ENCODE measurements around the gene HOXD12.

HOXD12 gene

GRCh38 chr2:176088937-176089842 is 10.4 kb upstream of the HOXD12 start:
- TF ChIP-seq CTCF (IDR thresholded peaks at IDR 0.05; ENCODE audit: low read length): no peak
- TF ChIP-seq EZH2 (IDR thresholded peaks at IDR 0.05; ENCODE audit: borderline replicate concordance, low read length): no peak
- Histone ChIP-seq H3K9me3 (ENCODE audit: low read length) (no peaks in the 10 kb centered on the region), H3K4me2 (ENCODE audit: low read length) (no peak overlapping the region), H3K9ac (ENCODE audit: low read length) (no peak overlapping the region), H3K4me1 (ENCODE audit: insufficient read depth, low read length, severe bottlenecking) (no peaks in the 10 kb centered on the region), H3K36me3 (ENCODE audit: insufficient read depth, low read length) (no peaks in the 10 kb centered on the region), H4K20me1 (ENCODE audit: insufficient read depth, low read length) (no peaks in the 10 kb centered on the region), H3K4me3 (ENCODE audit: low read depth, low read length, poor library complexity, severe bottlenecking) (no peak overlapping the region), H3K79me2 (ENCODE audit: insufficient read depth, low read length) (no peaks in the 10 kb centered on the region), H3K27ac (ENCODE audit: low read depth, low read length, poor library complexity, severe bottlenecking) (no peak overlapping the region), H2AFZ (ENCODE audit: low read length) (no peak overlapping the region), H3K9me2 (ENCODE audit: low read depth, low read length) (no peaks in the 10 kb centered on the region), H3F3A (ENCODE audit: insufficient read depth, low read length) (no peaks in the 10 kb centered on the region), H3K27me3 (ENCODE audit: insufficient read depth, low read length) (peaks cover 6% of the 10 kb centered on the region; the same call in 1 of the 2 replicates)

DNA sequence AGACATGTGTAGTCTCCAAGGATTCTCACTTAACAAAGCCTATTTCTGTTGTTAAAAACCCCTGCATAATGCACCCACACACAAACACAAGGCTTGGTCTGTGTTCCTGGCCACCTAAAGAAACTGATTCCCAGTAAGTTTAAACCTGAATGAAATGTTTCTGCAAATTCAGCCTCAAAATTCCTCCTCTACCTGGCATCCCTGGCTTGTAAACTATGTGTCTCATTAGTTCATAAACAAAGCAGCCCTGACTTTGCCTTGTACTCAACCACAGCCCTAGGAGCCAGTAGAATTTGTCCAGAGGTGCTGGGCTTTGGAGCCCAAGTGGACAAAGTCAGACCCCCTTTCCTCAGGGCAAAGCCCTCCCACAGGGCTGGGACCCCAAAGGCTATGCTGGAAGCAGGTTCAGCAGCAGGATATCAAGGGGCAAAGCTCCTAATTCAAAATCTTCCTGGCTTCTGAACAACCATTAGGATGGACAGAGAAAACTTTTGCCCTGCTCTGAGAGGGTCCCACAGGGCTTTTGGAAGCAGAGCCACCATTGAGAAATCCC is 9.7 kb upstream of the HOXD12 start:
- H3K4me2 ChIP-seq (ENCODE audit: low read length): no peak overlapping the region
- H4K20me1 ChIP-seq (ENCODE audit: insufficient read depth, low read length): no peaks in the 10 kb centered on the region
- H2AFZ ChIP-seq (ENCODE audit: low read length): no peak overlapping the region

GRCh38 chr2:176090862-176091261 is 8.7 kb upstream of the HOXD12 start:
- no peaks in the 10 kb centered on the region for H3K36me3 ChIP-seq (ENCODE audit: insufficient read depth, low read length)
- no peaks in the 10 kb centered on the region for H3F3A ChIP-seq (ENCODE audit: insufficient read depth, low read length)
- H3K9me2 ChIP-seq (ENCODE audit: low read depth, low read length): no peaks in the 10 kb centered on the region
- H2AFZ ChIP-seq (ENCODE audit: low read length): no peak overlapping the region
- TF ChIP-seq CTCF (IDR thresholded peaks at IDR 0.05; ENCODE audit: low read length) (no peak), EZH2 (IDR thresholded peaks at IDR 0.05; ENCODE audit: borderline replicate concordance, low read length) (no peak)
- no peaks in the 10 kb centered on the region for H3K9me3 ChIP-seq (ENCODE audit: low read length)
- H4K20me1 ChIP-seq (ENCODE audit: insufficient read depth, low read length): no peaks in the 10 kb centered on the region
- H3K4me3 ChIP-seq (ENCODE audit: low read depth, low read length, poor library complexity, severe bottlenecking): no peak overlapping the region
- no peak overlapping the region for H3K4me2 ChIP-seq (ENCODE audit: low read length)
- H3K4me1 ChIP-seq (ENCODE audit: insufficient read depth, low read length, severe bottlenecking): no peaks in the 10 kb centered on the region
- H3K9ac ChIP-seq (ENCODE audit: low read length): no peak overlapping the region
- no peaks in the 10 kb centered on the region for H3K79me2 ChIP-seq (ENCODE audit: insufficient read depth, low read length)
- H3K27ac ChIP-seq (ENCODE audit: low read depth, low read length, poor library complexity, severe bottlenecking): no peak overlapping the region
- peaks cover 6% of the 10 kb centered on the region; the same call in 1 of the 2 replicates for H3K27me3 ChIP-seq (ENCODE audit: insufficient read depth, low read length)

More for the DNA sequence above, 9.7 kb upstream of the HOXD12 start:
- H3K4me1 ChIP-seq (ENCODE audit: insufficient read depth, low read length, severe bottlenecking): no peaks in the 10 kb centered on the region
- peaks cover 6% of the 10 kb centered on the region; the same call in 1 of the 2 replicates for H3K27me3 ChIP-seq (ENCODE audit: insufficient read depth, low read length)
- H3K79me2 ChIP-seq (ENCODE audit: insufficient read depth, low read length): no peaks in the 10 kb centered on the region
- H3K9ac ChIP-seq (ENCODE audit: low read length): no peak overlapping the region
- H3K4me3 ChIP-seq (ENCODE audit: low read depth, low read length, poor library complexity, severe bottlenecking): no peak overlapping the region
- H3K9me3 ChIP-seq (ENCODE audit: low read length): no peaks in the 10 kb centered on the region
- no peaks in the 10 kb centered on the region for H3F3A ChIP-seq (ENCODE audit: insufficient read depth, low read length)
- H3K9me2 ChIP-seq (ENCODE audit: low read depth, low read length): no peaks in the 10 kb centered on the region
- TF ChIP-seq CTCF (IDR thresholded peaks at IDR 0.05; ENCODE audit: low read length) (no peak), EZH2 (IDR thresholded peaks at IDR 0.05; ENCODE audit: borderline replicate concordance, low read length) (no peak)
- no peaks in the 10 kb centered on the region for H3K36me3 ChIP-seq (ENCODE audit: insufficient read depth, low read length)
- no peak overlapping the region for H3K27ac ChIP-seq (ENCODE audit: low read depth, low read length, poor library complexity, severe bottlenecking)
